Fibroblast of the aortic adventitia (primary cell): ENCODE data around the gene RFT1. TPM values are rescaled to one million over a fixed set of nuclear protein-coding genes. Genes with fewer than 3 reads are reported as not detected.

Source experiments
- DNase-seq: peaks from one replicate; pipeline ENCODE4 v3.0.0-alpha.2; 2010; ENCODE audit warnings: low read depth
- H3K4me3 ChIP-seq: 2 replicates; pipeline ENCODE4 v1.5.1; 2011; ENCODE audit warnings: low read depth, mild to moderate bottlenecking, control low read depth, low read length, moderate library complexity
- total RNA-seq: library from RNA; depleted of rRNA; stranded (reverse); fragments of >200 nt; gene quantifications from 2 replicates; pipeline ENCODE4 v1.2.3, GENCODE V29; 2012; ENCODE audit warnings: low replicate concordance
- TF ChIP-seq, protein P1 (sequence below): IDR thresholded peaks from 2 replicates; pipeline ENCODE4 v1.5.1; 2011; ENCODE audit warnings: mild to moderate bottlenecking, low read length, control low read depth, inconsistent platforms; ENCODE audit not compliant: insufficient read depth

RFT1 gene
- total RNA-seq, 1 donor, result 15.4 TPM

GRCh38 chr3:53173107-53173506 lies 42.9 kb upstream of the RFT1 start:
- TF ChIP-seq, protein P1, sequence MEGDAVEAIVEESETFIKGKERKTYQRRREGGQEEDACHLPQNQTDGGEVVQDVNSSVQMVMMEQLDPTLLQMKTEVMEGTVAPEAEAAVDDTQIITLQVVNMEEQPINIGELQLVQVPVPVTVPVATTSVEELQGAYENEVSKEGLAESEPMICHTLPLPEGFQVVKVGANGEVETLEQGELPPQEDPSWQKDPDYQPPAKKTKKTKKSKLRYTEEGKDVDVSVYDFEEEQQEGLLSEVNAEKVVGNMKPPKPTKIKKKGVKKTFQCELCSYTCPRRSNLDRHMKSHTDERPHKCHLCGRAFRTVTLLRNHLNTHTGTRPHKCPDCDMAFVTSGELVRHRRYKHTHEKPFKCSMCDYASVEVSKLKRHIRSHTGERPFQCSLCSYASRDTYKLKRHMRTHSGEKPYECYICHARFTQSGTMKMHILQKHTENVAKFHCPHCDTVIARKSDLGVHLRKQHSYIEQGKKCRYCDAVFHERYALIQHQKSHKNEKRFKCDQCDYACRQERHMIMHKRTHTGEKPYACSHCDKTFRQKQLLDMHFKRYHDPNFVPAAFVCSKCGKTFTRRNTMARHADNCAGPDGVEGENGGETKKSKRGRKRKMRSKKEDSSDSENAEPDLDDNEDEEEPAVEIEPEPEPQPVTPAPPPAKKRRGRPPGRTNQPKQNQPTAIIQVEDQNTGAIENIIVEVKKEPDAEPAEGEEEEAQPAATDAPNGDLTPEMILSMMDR, result no peak
- DNase-seq, result no peak

GRCh38 chr3:53171827-53172505 lies 41.7 kb upstream of the RFT1 start:
- H3K4me3 ChIP-seq, result no peak overlapping the region
- DNase-seq, result no peak
- TF ChIP-seq, protein P1, result no peak

More at GRCh38 chr3:53173107-53173506, 42.9 kb upstream of the RFT1 start:
- H3K4me3 ChIP-seq, result no peak overlapping the region

GRCh38 chr3:53171064-53171418 lies 40.8 kb upstream of the RFT1 start:
- no peak overlapping the region for H3K4me3 ChIP-seq
- no peak for DNase-seq
- TF ChIP-seq, protein P1, result no peak

- DNase-seq, result no peak
- TF ChIP-seq, protein P1, result no peak
- H3K4me3 ChIP-seq, result no peak overlapping the region
Measured at GRCh38 chr3:53170325-53171063, 40.3 kb upstream of the RFT1 start.

- DNase-seq, result no peak
- TF ChIP-seq, protein P1, result no peak
Measured at GRCh38 chr3:53169832-53170324, 39.6 kb upstream of the RFT1 start.

DNA sequence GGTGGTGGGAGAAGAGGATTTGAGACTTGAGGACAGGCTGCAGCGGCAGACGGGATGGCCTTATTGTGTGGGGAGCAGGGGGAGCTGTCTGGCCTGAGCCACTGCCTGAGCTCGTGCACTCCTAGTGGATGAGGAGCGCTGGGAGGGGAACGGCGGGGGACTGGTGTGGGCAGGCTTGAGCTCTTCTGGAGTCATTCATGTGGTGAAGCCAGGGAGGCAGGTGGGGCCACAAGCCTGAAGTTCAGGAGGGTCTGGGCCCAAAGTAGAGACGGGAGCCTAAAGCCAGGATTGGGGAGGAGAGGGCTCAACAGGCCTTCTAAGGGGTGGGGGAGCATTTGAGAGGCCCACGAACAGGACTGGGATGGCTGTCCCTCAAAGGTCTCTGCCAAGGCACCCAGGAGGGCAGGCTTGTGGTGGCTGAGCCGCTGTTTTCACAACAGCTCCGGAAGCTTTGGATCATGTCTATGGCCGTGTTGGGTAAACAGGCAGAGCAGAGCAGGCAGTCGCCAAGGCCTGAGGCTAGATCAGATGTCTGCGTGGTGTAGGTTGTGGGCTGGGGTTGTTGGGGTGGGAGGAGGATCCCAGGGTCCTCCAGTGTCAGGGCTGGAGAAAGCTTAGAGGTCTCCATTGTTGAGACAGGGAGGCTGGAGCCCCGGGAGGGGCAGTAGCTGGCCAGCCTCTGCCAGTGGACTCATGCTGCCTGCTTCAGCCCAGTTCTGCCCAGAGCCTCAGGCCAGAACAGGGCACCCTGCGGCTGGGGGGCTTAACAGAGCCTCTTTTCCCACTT lies 39.0 kb upstream of the RFT1 start:
- TF ChIP-seq, protein P1, result no peak
- no peak overlapping the region for H3K4me3 ChIP-seq
- DNase-seq, result no peak

More at GRCh38 chr3:53169832-53170324, 39.6 kb upstream of the RFT1 start:
- H3K4me3 ChIP-seq, result no peak overlapping the region
